ENCODE data around the gene CD48.

Gene CD48

GRCh38 chr1:160646180-160646579, 65.4 kb downstream of the CD48 start:
- no peaks in the 10 kb centered on the region for H3K9me3 ChIP-seq (ENCODE audit: control insufficient read depth, low read length)
- H3K4me3 ChIP-seq (ENCODE audit: low read depth, low read length): no peak overlapping the region
- H3K4me2 ChIP-seq (ENCODE audit: low read length): no peak overlapping the region
- H3K79me2 ChIP-seq: no peaks in the 10 kb centered on the region
- H3K4me1 ChIP-seq: no peaks in the 10 kb centered on the region
- H3K9ac ChIP-seq: no peak overlapping the region
- no peak overlapping the region for H3K27ac ChIP-seq
- no peaks in the 10 kb centered on the region for H3K36me3 ChIP-seq (ENCODE audit: control insufficient read depth, insufficient read depth, low read length)
- H3K27me3 ChIP-seq (ENCODE audit: control insufficient read depth, insufficient read depth, low read length): no peaks in the 10 kb centered on the region
- no peak for TF ChIP-seq CTCF (IDR thresholded peaks at IDR 0.05)
- H2AFZ ChIP-seq: no peak overlapping the region

- no peak for TF ChIP-seq CTCF (IDR thresholded peaks at IDR 0.05)
- no peaks in the 10 kb centered on the region for H3K9me3 ChIP-seq (ENCODE audit: control insufficient read depth, low read length)
- no peaks in the 10 kb centered on the region for H3K4me1 ChIP-seq
- no peak overlapping the region for H3K27ac ChIP-seq
- H3K79me2 ChIP-seq: no peaks in the 10 kb centered on the region
- H3K9ac ChIP-seq: no peak overlapping the region
- no peaks in the 10 kb centered on the region for H3K36me3 ChIP-seq (ENCODE audit: control insufficient read depth, insufficient read depth, low read length)
- H3K27me3 ChIP-seq (ENCODE audit: control insufficient read depth, insufficient read depth, low read length): no peaks in the 10 kb centered on the region
- H3K4me3 ChIP-seq (ENCODE audit: low read depth, low read length): no peak overlapping the region
- H2AFZ ChIP-seq: no peak overlapping the region
- no peak overlapping the region for H3K4me2 ChIP-seq (ENCODE audit: low read length)
These were observed 66.1 kb downstream of the CD48 start for GRCh38 chr1:160645386-160646130.

GRCh38 chr1:160644399-160644798, 67.2 kb downstream of the CD48 start:
- H3K9me3 ChIP-seq (ENCODE audit: control insufficient read depth, low read length): no peaks in the 10 kb centered on the region
- no peak overlapping the region for H3K9ac ChIP-seq
- H3K4me1 ChIP-seq: no peaks in the 10 kb centered on the region
- no peak overlapping the region for H2AFZ ChIP-seq
- no peak for TF ChIP-seq CTCF (IDR thresholded peaks at IDR 0.05)
- H3K4me2 ChIP-seq (ENCODE audit: low read length): no peak overlapping the region
- H3K36me3 ChIP-seq (ENCODE audit: control insufficient read depth, insufficient read depth, low read length): no peaks in the 10 kb centered on the region
- no peak overlapping the region for H3K4me3 ChIP-seq (ENCODE audit: low read depth, low read length)
- H3K27ac ChIP-seq: no peak overlapping the region
- H3K27me3 ChIP-seq (ENCODE audit: control insufficient read depth, insufficient read depth, low read length): no peaks in the 10 kb centered on the region
- no peaks in the 10 kb centered on the region for H3K79me2 ChIP-seq

GRCh38 chr1:160643138-160643537, 68.5 kb downstream of the CD48 start:
- H3K9ac ChIP-seq: no peak overlapping the region
- H2AFZ ChIP-seq: no peak overlapping the region
- no peak overlapping the region for H3K27ac ChIP-seq
- H3K79me2 ChIP-seq: no peaks in the 10 kb centered on the region
- H3K27me3 ChIP-seq (ENCODE audit: control insufficient read depth, insufficient read depth, low read length): no peaks in the 10 kb centered on the region
- H3K9me3 ChIP-seq (ENCODE audit: control insufficient read depth, low read length): no peaks in the 10 kb centered on the region
- H3K4me3 ChIP-seq (ENCODE audit: low read depth, low read length): no peak overlapping the region
- H3K4me2 ChIP-seq (ENCODE audit: low read length): no peak overlapping the region
- H3K4me1 ChIP-seq: no peaks in the 10 kb centered on the region
- no peak for TF ChIP-seq CTCF (IDR thresholded peaks at IDR 0.05)
- no peaks in the 10 kb centered on the region for H3K36me3 ChIP-seq (ENCODE audit: control insufficient read depth, insufficient read depth, low read length)

GRCh38 chr1:160642281-160642644, 69.4 kb downstream of the CD48 start:
- no peaks in the 10 kb centered on the region for H3K4me1 ChIP-seq

More at GRCh38 chr1:160642281-160642644, 69.4 kb downstream of the CD48 start:
- Histone ChIP-seq H3K27me3 (ENCODE audit: control insufficient read depth, insufficient read depth, low read length) (no peaks in the 10 kb centered on the region), H3K9me3 (ENCODE audit: control insufficient read depth, low read length) (no peaks in the 10 kb centered on the region), H3K27ac (no peak overlapping the region), H2AFZ (no peak overlapping the region), H3K9ac (no peak overlapping the region), H3K79me2 (no peaks in the 10 kb centered on the region), H3K4me3 (ENCODE audit: low read depth, low read length) (no peak overlapping the region), H3K36me3 (ENCODE audit: control insufficient read depth, insufficient read depth, low read length) (no peaks in the 10 kb centered on the region), H3K4me2 (ENCODE audit: low read length) (no peak overlapping the region)
- TF ChIP-seq CTCF (IDR thresholded peaks at IDR 0.05): no peak
